Subcutaneous abdominal adipose tissue (tissue), 5 donors: ENCODE data around the gene TBC1D22A.

Source experiments
- H3K27ac ChIP-seq: one replicate; pipeline ENCODE4 v1.7.0; 2013; ENCODE audit warnings: low read depth, mild to moderate bottlenecking, inconsistent platforms, low read length, moderate library complexity
- H3K27me3 ChIP-seq, 5 donors: one replicate each; pipeline ENCODE4 v1.7.0; 2013; ENCODE audit warnings: low read length in 5 of 5, inconsistent platforms in 1 of 5; ENCODE audit not compliant: control insufficient read depth in 5 of 5, insufficient read depth in 4 of 5
- H3K36me3 ChIP-seq, 5 donors: one replicate each; pipeline ENCODE4 v1.7.0; 2013; ENCODE audit warnings: low read length in 5 of 5; ENCODE audit not compliant: control insufficient read depth in 5 of 5, insufficient read depth in 5 of 5
- H3K4me1 ChIP-seq, 5 donors: one replicate each; pipeline ENCODE4 v1.7.0; 2013; ENCODE audit warnings: low read length in 5 of 5, mild to moderate bottlenecking in 3 of 5, moderate library complexity in 1 of 5; ENCODE audit not compliant: control insufficient read depth in 5 of 5, insufficient read depth in 5 of 5
- H3K4me3 ChIP-seq, 5 donors: one replicate each; pipeline ENCODE4 v1.7.0; 2013; ENCODE audit warnings: low read length in 5 of 5, low read depth in 1 of 5
- H3K9ac ChIP-seq, 5 donors: one replicate each; pipeline ENCODE4 v1.7.0; 2013; ENCODE audit warnings: low read length in 5 of 5, mild to moderate bottlenecking in 4 of 5, moderate library complexity in 3 of 5
- H3K9me3 ChIP-seq, 5 donors: one replicate each; pipeline ENCODE4 v1.7.0; 2013; ENCODE audit warnings: low read length in 5 of 5; ENCODE audit not compliant: control insufficient read depth in 5 of 5
- donor health status: healthy.
- donor health status: healthy.
- donor health status: healthy.
- donor health status: healthy.
- donor health status: healthy.

TBC1D22A gene

DNA sequence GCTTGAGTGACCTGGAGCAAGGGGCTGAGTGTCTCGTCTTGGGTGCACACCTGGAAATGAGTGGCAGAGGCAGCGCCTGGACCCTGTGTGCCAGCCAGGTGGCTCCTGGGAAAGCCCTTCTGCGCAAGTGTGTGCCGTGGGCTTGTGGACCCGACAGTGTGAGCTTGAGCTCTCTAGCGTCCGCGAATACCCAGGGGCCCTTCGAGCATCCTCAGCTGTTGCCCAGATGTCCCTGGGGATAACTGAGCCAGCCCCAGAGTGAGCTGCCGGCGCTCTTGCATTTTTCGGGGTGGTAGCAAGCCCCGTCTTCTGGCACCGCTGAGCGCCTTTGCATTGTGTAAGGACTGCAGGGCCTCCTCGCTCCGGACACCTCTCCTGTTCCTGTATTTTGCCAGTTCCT lies 399.2 kb downstream of the TBC1D22A start:
- Histone ChIP-seq H3K4me3 (no peak overlapping the region), H3K36me3 (peaks cover 0 to 40% (median 17%) of the 10 kb centered on the region in 5 donors), H3K9ac (no peak overlapping the region), H3K27me3 (no peaks in the 10 kb centered on the region), H3K4me1 (peaks cover 0 to 20% (median 2%) of the 10 kb centered on the region in 5 donors), H3K27ac (no peak overlapping the region), H3K9me3 (no peaks in the 10 kb centered on the region)

DNA sequence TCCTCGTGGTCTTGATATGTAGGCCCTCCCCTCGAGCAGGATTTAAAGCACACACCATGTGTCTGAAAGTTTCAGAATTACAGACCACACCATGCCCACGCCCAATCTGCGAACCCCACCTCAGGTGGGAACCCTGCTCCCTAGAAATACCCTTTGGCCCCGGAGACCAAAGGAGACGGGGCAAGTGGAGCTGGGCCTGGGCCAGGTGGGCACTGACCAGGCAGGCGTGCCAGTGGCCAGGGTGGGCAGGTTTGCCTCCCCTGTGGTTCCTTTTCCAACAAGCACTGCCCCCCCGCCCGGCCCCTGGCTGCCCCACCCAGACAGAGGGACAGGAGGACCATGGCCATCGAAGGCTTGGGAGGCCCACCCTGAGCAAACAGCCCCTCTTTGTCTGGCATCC lies 400.4 kb downstream of the TBC1D22A start:
- H3K9ac ChIP-seq = no peak overlapping the region
- H3K9me3 ChIP-seq = no peaks in the 10 kb centered on the region
- no peak overlapping the region for H3K4me3 ChIP-seq
- H3K27ac ChIP-seq = no peak overlapping the region
- H3K4me1 ChIP-seq = peaks cover 0 to 20% (median 2%) of the 10 kb centered on the region in 5 donors
- no peaks in the 10 kb centered on the region for H3K27me3 ChIP-seq
- H3K36me3 ChIP-seq = peaks cover 0 to 43% (median 17%) of the 10 kb centered on the region in 5 donors

DNA sequence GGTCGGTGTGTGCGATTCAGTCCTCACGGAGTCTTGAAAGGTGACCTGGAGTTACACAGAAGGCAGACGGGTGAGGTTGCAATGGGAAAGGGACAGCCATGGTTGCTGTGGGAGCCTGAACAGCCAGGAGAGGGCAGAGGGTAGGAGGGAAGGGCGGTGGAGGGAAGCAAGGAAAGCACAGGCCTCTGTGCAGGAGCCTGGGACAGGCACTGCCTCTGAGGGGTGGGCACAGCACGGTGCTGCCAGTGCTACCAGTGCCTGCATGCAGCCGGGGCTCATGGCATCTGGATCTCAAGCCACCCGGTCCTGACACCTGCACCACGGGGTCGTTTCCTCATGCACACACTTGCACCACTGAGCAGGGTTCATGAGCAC lies 401.0 kb downstream of the TBC1D22A start:
- Histone ChIP-seq H3K9ac (no peak overlapping the region), H3K27ac (no peak overlapping the region), H3K27me3 (no peaks in the 10 kb centered on the region), H3K4me3 (no peak overlapping the region), H3K9me3 (no peaks in the 10 kb centered on the region), H3K4me1 (peaks cover 0 to 20% (median 2%) of the 10 kb centered on the region in 5 donors), H3K36me3 (peaks cover 0 to 42% (median 16%) of the 10 kb centered on the region in 5 donors)

DNA sequence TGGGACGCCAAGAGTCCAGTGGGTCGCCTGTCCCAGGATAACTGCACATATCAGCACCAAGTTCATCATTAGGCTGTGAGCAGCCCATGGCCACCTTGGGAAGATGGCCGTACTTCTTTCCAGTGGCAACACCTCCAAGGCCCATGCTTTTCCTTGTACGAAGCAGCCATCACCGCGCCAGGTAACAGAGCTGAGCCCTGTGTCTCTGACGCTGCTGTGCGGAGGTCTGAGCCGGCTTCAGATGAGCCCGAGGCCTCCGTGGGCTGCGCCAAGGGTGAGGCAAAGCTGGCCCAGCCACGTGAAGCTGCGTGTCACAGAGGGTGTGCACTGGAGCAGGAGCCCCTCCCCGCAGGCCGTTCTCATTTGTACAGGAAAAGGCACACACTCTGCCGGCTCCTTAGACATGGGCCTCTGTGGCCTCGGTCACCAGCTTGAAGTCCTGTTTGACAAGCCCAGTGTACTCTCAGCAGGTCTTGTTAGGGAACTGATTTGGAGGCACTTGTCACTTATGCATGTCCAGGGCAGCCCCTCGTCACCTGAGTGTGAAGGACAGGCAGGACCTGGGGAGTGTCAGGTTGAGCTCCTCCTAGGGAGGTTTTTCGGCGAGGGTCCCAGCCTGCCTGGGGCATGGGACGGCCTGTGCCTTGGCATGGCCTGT lies 401.5 kb downstream of the TBC1D22A start:
- Histone ChIP-seq H3K9me3 (no peaks in the 10 kb centered on the region), H3K4me1 (peaks cover 0 to 20% (median 2%) of the 10 kb centered on the region in 5 donors), H3K27me3 (no peaks in the 10 kb centered on the region), H3K27ac (no peak overlapping the region), H3K9ac (peak overlapping the region in 1 of 5 donors; percentile 40), H3K36me3 (peaks cover 0 to 41% (median 11%) of the 10 kb centered on the region in 5 donors), H3K4me3 (peak overlapping the region in 1 of 5 donors; percentile 19)

DNA sequence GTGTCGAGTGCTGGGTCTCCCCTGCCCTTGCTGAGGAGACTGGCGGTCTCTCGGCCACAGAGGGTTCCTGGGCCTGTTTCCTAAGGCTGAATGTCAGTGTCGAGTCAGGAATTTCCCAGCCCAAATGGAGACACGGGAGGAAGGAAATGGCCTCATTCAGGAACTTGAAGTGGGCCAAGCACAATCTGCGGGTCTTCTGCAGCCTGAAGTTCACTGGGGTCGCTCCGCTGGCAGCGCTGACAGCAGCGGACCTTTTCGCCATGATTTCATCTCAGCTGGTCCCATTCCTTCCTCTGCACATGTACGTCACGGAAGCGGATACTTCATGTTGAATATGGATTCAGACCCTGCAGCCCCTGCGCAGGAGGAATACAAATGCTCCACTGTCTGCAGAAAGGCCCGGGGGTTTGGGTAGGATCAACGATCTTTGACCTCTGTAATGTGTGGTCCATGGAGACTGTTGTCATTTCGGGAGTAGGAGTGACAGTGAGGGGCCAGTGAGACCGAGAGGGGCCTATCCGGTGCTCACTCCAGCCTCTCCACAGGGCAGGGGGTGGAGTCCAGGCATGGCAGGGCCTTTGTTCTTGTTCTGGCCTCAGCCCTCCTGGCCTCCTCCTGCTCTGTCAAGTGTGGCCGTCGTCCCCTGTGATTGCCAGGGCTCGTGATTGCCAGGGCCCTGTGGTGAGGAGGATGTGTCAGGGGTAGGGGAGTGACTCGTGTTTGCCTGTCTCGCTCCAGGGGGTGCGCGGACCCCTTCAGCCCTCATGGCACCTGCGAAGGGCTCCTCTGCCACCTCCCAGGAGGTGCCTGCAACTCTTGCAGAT lies 402.3 kb downstream of the TBC1D22A start:
- H3K27ac ChIP-seq = no peak overlapping the region
- peaks cover 0 to 39% (median 8%) of the 10 kb centered on the region in 5 donors for H3K36me3 ChIP-seq

DNA sequence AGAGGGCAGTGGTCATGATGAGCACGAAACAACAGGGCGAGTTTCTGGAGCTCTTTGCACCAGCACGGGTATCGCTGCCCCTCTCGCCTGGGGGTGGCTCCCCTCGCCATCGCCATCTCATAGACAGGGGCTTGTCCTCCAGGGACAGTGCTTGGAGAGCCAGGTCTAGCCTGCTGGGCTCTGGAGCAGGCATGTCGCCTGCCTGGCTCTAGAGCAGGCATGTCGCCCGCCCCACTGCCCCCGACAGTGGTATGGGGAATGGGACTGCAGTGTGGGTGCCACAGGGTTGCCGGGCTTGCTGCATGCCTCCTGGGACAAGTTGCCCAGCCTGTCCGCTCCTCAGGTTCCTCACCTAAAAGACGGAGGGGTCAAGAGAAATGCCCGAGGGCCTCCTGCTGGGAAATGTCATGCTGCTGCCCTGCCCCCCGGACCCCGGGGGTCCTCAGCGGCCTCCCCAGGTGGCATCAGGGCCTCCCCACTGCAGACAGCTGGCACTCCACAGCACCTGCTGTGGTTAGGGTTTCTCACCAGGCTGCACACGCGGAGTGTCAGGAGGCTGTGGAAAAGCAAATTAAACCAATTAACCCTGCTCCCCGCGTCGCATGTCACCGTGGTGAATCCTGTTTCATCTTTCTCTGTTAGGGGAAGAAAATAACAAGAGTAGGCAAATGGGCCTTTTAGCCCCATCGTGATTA lies 403.0 kb downstream of the TBC1D22A start:
- H3K4me3 ChIP-seq = no peak overlapping the region
- peaks cover 0 to 39% (median 8%) of the 10 kb centered on the region in 5 donors for H3K36me3 ChIP-seq
- H3K9ac ChIP-seq = no peak overlapping the region
- peaks cover 0 to 20% (median 2%) of the 10 kb centered on the region in 5 donors for H3K4me1 ChIP-seq
- no peak overlapping the region for H3K27ac ChIP-seq
- no peaks in the 10 kb centered on the region for H3K9me3 ChIP-seq
- no peaks in the 10 kb centered on the region for H3K27me3 ChIP-seq

More for the DNA sequence above, 402.3 kb downstream of the TBC1D22A start:
- no peaks in the 10 kb centered on the region for H3K27me3 ChIP-seq
- H3K4me3 ChIP-seq = peak overlapping the region in 1 of 5 donors; percentile 19
- H3K9ac ChIP-seq = peak overlapping the region in 1 of 5 donors; percentile 40
- peaks cover 0 to 20% (median 2%) of the 10 kb centered on the region in 5 donors for H3K4me1 ChIP-seq
- no peaks in the 10 kb centered on the region for H3K9me3 ChIP-seq

DNA sequence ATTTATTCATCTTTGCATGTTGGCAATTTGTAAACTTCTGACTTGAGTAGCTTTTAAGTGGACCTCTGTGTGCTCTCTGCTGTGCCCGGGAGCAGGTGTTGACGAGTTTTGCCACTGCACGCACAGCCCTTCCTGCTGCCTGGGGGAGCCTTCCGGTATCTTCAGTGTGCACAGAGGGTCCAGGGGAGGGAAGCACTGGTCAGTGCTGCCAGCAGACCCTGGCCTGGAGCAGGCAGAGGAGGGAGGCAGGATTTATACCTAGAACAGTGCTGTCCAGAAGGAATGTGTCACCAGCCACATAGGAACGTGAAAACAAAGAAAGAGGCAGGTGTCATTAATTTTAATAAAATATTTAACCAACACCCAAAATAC lies 403.6 kb downstream of the TBC1D22A start:
- H3K4me1 ChIP-seq = peaks cover 0 to 20% (median 0%) of the 10 kb centered on the region in 5 donors
- H3K36me3 ChIP-seq = peaks cover 0 to 42% (median 8%) of the 10 kb centered on the region in 5 donors
- H3K4me3 ChIP-seq = no peak overlapping the region
- H3K9me3 ChIP-seq = no peaks in the 10 kb centered on the region
- H3K27ac ChIP-seq = no peak overlapping the region
- no peak overlapping the region for H3K9ac ChIP-seq
- H3K27me3 ChIP-seq = no peaks in the 10 kb centered on the region

DNA sequence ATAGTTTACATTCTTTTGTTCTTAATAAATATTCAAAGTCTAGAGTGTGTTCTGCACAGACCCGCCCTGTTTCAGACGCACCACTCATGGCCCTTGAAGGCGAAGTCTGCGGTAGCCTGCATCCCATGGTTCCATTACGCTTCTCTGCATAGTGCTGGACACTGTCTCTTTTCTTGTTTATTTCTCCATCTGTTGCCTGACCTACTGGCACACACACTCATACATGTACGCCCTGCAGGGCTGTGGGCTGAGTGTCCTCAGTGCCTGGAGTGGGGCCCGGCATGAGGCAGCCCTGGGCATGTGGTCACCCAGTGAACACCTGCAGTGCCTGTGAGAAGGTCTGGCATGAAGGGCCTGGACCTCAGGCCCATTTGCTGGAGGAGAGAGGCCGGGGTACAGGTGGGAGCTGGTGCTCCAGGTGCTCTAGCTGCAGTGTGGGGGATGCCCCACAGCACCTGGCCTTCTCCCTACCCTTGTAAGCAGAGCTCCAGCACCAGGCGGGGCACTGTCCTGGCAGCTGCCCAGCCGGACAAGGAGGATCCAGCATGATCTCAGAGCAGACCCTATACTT lies 404.1 kb downstream of the TBC1D22A start:
- Histone ChIP-seq H3K27me3 (no peaks in the 10 kb centered on the region), H3K36me3 (peaks cover 0 to 44% (median 8%) of the 10 kb centered on the region in 5 donors), H3K27ac (no peak overlapping the region), H3K9ac (no peak overlapping the region), H3K9me3 (no peaks in the 10 kb centered on the region), H3K4me3 (no peak overlapping the region), H3K4me1 (peaks cover 0 to 20% (median 0%) of the 10 kb centered on the region in 5 donors)

DNA sequence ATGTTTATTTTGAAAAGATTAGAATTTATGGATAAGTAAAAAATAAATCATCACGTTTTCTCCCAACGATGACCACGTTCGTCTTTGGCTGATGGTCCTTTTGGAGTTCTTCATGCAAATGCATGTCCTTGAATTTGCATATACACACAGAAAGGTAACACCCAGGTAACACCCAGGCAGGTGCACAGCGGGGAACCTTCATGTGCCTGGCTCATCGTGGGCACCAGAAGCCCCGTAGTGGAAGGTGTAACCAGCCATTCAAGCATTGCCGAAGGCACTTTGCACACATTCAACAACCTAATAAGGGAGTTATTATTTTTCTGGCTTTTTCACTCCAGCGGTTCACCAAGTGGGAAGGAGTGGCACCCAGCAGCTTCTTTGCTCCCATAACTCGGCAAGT lies 404.6 kb downstream of the TBC1D22A start:
- Histone ChIP-seq H3K27ac (no peak overlapping the region), H3K9ac (no peak overlapping the region), H3K36me3 (peaks cover 0 to 44% (median 8%) of the 10 kb centered on the region in 5 donors), H3K9me3 (no peaks in the 10 kb centered on the region), H3K4me3 (no peak overlapping the region), H3K27me3 (no peaks in the 10 kb centered on the region), H3K4me1 (peaks cover 0 to 20% (median 0%) of the 10 kb centered on the region in 5 donors)
